ENCODE measurements around the gene GTSE1.

Gene GTSE1

GRCh38 chr22:46354176-46354992, 57.7 kb downstream of the GTSE1 start:
- DNase-seq, result no peak

DNA sequence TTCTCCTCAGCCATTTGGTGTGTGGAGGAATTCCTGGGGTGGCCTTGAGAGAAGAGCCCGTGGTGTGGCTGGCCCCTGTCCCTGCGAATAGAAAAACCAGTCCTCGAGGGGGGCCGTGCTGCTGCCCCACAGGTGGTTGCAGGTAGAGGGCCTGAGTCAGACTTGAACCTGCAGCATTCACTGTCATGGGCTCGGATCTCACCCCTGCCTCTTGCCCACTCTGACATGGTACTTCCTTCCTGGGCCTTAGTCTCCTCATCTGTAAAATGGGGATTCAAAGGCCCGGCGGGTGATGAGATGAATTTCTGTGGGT, 58.3 kb downstream of the GTSE1 start:
- DNase-seq, result no peak

- DNase-seq, result peak in 1 of 2 experiments; percentile 49
Measured at GRCh38 chr22:46355369-46355995, 58.8 kb downstream of the GTSE1 start.

DNA sequence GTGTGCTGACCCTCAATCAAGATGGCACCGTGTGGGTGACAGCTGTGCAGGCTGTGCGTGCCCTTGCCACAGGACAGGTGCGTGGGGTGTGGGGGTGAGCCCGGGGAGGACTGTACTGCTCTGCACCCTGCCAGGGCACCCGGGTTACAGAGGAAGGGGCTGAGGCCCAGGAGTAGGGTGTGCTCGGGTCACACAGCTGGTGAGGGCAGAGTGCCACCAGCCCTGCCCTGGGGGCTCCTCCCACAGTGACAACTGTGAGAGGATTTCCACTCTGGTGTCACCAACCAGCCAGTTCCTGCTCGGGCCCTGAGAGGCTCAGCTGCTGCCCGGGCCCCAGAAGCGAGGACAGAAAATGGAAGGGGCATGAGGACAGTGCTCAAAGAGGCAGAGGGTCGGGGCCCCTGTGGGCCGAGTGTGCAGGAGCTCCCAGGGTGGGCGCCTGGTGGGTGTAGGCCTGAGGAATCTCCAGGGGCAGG, 59.4 kb downstream of the GTSE1 start:
- DNase-seq, result no peak

DNA sequence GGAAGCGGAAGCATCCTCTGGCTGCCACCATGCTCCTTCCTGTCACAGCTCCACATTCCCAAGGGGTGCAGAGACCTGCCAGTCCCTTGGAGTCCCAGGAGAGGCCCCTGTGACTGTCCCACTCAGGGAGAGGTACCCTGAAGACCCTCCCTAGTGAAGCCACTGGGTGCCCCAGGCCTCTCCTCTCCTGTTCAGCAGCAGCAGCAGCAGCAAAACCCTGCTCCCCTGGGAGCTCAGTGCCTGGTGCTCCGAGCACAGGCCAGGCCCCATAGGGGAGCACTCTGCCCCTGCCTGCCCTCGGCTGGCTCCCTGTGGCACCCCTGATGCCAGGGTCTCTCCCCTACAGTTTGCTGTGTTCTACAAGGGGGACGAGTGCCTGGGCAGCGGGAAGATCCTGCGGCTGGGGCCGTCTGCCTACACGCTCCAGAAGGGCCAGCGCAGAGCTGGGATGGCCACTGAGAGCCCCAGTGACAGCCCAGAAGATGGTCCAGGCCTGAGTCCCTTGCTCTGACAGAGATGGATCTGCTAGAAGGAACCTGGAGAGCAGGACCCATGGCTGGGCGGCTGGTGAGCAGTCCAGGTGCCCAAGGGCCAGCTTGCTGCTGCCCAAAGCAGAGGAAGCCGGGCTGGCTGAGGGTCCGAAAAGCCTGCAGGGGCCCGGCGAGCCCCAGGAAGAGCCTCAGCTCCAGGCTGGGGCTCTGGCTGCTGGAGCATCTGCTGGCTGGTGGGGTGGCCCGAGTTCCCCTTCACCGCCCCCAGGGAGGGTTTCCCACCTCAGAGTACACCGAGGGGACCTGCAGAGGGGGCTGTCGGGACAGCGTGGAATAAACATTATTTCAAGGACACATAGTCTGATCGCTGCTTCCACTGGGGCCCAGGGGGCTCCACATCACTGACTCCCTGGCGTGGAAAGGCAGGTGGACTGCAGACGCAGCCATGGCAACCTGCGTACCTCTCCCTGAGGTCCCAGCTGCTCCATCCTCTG, 60.1 kb downstream of the GTSE1 start:
- DNase-seq, result no peak

DNA sequence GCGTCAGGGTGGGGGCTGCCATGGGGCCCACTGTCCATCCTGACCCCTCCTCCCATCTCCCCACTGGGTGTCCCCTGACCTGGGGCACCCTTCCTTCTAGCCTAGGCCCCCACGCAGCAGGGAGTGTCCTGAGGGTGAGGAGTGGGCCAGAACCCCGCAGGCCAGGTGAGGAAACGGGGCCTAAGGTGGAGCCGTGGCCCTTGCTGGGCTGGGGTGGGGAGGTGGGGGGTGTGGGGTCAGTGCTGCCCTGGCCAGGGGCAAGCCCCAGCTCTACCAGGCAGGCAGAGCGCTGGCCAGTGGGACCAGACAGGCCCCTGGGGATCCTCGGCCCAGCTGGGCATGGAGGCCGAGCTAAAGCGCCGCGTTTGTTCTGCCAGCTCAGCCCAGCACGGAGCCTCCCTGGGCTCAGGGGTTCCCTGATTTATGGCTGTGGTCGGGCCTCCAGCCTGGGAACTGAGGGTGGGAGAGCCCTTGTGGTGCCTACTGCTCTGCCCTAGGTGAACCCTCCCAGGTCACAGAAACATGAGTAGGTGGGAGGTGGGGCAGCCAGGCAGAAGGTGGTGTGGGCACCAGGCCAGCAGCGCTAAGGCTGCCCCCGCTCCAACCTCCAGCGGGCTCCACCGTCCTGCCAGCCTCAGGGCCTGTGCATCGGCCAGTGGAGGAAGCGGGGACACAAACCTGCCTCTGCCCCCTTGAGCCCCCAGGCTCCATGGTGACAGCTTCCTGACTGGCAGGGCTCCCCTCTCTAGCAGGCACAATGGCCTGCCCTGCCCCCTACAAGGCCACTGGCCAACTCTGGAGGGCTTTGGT, 61.2 kb downstream of the GTSE1 start:
- DNase-seq, result no peak

- DNase-seq, result no peak
Measured at GRCh38 chr22:46358766-46359165, 62.1 kb downstream of the GTSE1 start.

- no peak for DNase-seq
Measured at GRCh38 chr22:46359362-46359761, 62.7 kb downstream of the GTSE1 start.

DNA sequence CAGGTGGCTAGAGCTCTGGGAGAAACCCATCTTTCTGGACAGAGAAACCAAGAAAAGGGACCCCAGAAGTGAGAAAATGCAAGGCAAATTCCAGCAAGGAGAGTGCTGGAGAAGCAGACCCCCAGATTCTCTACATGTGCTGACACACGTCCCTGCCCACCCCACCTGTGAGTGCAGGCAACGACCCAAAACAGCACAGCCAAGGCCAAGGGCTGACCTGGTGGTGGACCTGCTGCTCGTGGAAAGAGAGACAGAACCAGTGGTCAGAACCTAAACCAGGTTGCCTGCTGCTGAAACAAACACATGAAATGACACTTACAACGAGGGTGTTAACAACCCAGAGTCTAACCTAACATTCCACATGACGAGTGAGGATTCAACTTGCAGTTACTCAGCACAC, 63.4 kb downstream of the GTSE1 start:
- DNase-seq, result no peak

- no peak for DNase-seq
Measured at GRCh38 chr22:46360891-46361290, 64.2 kb downstream of the GTSE1 start.

DNA sequence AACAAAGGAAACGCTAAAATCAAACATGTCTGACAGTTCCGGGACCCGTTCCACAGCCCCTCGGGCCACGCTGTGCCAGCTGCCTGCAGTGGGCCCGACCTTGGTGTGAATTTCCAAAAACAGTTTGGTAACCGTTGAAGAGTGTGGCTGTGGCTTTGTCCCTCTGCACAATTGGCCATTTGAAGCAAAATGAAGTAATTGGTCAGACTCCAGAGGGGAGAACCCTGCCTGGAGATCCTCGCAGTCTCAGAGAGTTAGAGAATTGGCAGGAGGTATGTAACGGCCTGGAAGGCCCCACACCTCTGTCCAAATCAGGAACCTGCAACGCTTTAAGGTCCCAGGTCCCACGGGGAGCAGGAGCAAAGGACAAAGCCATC, 65.1 kb downstream of the GTSE1 start:
- no peak for DNase-seq

GRCh38 chr22:46362203-46362933, 65.7 kb downstream of the GTSE1 start:
- no peak for DNase-seq

DNA sequence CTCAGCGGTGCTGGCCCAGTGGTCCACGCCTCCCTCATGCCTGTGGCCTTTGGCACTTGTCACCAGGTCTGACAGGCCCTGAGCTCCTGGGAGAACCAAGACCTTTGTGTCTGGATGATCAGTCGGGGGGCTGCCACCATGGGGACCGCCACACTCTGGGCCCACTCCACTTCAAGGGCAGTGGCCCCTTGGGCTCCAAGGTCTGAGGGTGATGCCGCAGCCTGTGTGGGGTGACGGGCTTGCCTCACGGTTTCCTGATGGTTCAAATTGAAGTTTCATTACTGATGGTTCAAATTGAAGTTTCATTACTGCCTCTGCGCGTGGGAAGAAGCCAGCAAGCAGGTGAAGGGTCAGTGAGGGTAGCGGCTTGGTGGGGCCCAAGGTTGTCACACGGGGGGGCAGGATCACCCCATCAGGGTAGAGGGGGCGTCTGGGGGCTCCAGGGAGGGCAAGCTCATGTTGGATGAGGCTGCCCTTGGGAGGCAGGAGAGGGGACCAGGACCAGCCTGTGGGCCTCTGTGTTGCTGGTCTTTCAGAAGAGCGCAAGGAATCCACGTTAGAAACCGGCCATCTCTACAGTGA, 66.4 kb downstream of the GTSE1 start:
- DNase-seq, result no peak

GRCh38 chr22:46363611-46364321, 67.1 kb downstream of the GTSE1 start:
- no peak for DNase-seq

- no peak for DNase-seq
Measured at GRCh38 chr22:46364341-46365165, 67.9 kb downstream of the GTSE1 start.

GRCh38 chr22:46365166-46365624, 68.5 kb downstream of the GTSE1 start:
- DNase-seq, result no peak

DNA sequence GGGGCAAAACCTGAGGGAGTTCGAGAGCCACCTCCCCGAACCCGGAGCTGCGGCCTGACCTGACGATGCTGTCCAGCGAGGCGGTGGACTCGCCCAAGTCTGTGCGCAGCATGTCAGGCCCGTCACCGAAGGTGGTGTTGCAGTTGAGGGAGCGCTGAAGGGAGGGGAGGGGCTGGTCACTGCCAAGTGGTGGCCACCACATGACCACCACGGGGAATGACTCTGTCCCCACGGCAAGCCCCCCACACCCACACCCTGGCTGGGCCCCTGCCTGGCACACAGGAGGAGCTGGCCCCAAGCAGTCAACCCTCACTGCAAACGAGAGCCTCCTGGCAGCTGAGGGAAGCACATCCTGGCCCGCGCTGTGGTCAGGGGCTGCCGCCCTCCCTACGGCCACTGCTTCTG, 69.7 kb downstream of the GTSE1 start:
- no peak for DNase-seq

DNA sequence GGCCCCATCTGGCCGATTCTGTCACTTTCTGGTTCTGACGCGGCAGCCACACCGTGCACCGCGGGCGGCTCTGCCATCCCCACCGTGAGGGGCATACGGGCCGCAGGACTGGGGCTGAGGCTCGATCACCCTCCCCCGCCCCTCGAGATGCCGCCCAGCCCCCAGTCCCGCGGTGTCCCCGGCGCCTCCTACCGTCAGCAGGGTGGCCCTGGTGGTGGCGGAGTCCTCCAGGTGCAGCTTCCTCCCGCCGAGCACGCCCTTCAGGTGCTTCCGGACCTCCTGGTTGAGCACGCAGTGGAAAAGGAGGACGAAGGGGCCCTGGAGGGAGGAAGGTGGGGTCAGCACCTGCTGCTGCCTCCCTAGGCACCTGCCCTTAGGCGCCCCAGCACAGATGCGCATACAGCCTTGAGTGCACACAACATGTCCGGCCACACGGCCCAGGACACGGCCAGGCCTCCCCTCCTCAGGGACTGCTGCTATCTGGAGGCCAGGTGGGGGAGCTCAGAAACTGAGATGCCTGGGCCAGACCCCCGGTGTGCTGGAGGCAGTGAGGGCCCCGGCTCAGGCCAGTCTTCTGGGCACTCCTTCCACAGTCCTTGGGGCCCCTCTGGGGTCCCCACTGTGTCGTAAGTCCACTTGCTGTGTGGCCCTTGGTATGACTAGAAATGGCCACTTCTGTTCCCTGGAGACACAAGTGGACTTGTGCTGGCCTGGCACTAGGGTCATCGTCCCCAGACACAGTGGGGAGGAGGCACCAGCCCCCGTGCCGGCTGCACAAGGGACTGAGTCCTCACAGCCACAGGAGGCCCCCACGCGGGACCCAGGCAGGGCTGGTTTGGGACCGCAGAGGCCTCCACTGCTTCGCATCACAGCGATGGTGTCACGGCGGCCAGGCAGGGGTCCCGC, 70.4 kb downstream of the GTSE1 start:
- DNase-seq, result no peak
